Calu3 (cell line): Measurements from ENCODE around the gene RPRD1B. TPM values are rescaled to one million over a fixed set of nuclear protein-coding genes. Genes with fewer than 3 reads are reported as not detected.

Experiments used
- BruUV-seq: library from RNA; stranded (reverse); fragments of 400-500 nt; replicated peaks from 2 replicates; lab custom pipeline; 2021; lab: Mats Ljungman, UMichigan
- CTCF ChIA-PET: fragments of 300-600 bp; sonication (Branson Sonifier 250); formaldehyde crosslinking; loops from one replicate; lab custom pipeline; 2022; ENCODE audit warnings: antibody characterized with exemption; lab: Charles Lee
- DNase-seq: peaks from one replicate; pipeline ENCODE4 v3.0.0; 2022
- H3K27ac Mint-ChIP-seq: one replicate; pipeline ENCODE4 v1.8.0; 2022; ENCODE audit warnings: mixed read lengths; ENCODE audit not compliant: unreplicated experiment
- H3K27me3 Mint-ChIP-seq: one replicate; pipeline ENCODE4 v1.8.0; 2022; ENCODE audit warnings: mixed read lengths; ENCODE audit not compliant: unreplicated experiment
- H3K36me3 Mint-ChIP-seq: one replicate; pipeline ENCODE4 v1.8.0; 2022; ENCODE audit warnings: mild to moderate bottlenecking, moderate library complexity, mixed read lengths; ENCODE audit not compliant: insufficient read depth, unreplicated experiment
- H3K4me1 Mint-ChIP-seq: one replicate; pipeline ENCODE4 v1.8.0; 2022; ENCODE audit warnings: mild to moderate bottlenecking, low read depth, mixed read lengths; ENCODE audit not compliant: unreplicated experiment
- H3K4me3 Mint-ChIP-seq: one replicate; pipeline ENCODE4 v1.8.0; 2022; ENCODE audit warnings: mild to moderate bottlenecking, low read depth, moderate library complexity, mixed read lengths; ENCODE audit not compliant: unreplicated experiment
- H3K9me3 Mint-ChIP-seq: one replicate; pipeline ENCODE4 v1.8.0; 2022; ENCODE audit warnings: low read depth, mixed read lengths; ENCODE audit not compliant: unreplicated experiment
- CTCF ChIP-seq: fragments of 200-600 bp; IDR thresholded peaks from one replicate; pipeline ENCODE4 v1.8.0; 2022; ENCODE audit warnings: antibody characterized with exemption; ENCODE audit not compliant: unreplicated experiment
- intact Hi-C: fragments of 100-400 bp; cut with micrococcal nuclease; formaldehyde crosslinking; loops from one replicate; pipeline ENCODE4 v1.10.0; 2022; ENCODE audit not compliant: unreplicated experiment
- total RNA-seq: library from RNA; stranded (reverse); gene quantifications from 2 replicates; pipeline ENCODE4 v1.2.3, GENCODE V29; 2022

The RPRD1B gene
- total RNA-seq, 1 experiment from 2014 or later: 53.5 TPM

GRCh38 chr20:38011696-38012095 lies 21.9 kb upstream of the RPRD1B start:
- H3K9me3 Mint-ChIP-seq: peaks cover 4% of the 10 kb centered on the region
- H3K4me1 Mint-ChIP-seq: no peaks in the 10 kb centered on the region
- H3K27me3 Mint-ChIP-seq: no peaks in the 10 kb centered on the region
- CTCF ChIA-PET: no interaction called here
- no peak for TF ChIP-seq CTCF
- intact Hi-C loops: no loop called here
- H3K36me3 Mint-ChIP-seq: no peaks in the 10 kb centered on the region
- no peak overlapping the region for H3K4me3 Mint-ChIP-seq
- no peak for DNase-seq
- H3K27ac Mint-ChIP-seq: no peak overlapping the region
- no TSS peak for BruUV-seq

GRCh38 chr20:38012332-38012731 lies 21.2 kb upstream of the RPRD1B start:
- intact Hi-C loops: no loop called here
- no TSS peak for BruUV-seq
- Mint-ChIP-seq H3K27me3 (no peaks in the 10 kb centered on the region), H3K36me3 (peaks cover 3% of the 10 kb centered on the region), H3K4me1 (no peaks in the 10 kb centered on the region), H3K27ac (no peak overlapping the region), H3K4me3 (no peak overlapping the region), H3K9me3 (peaks cover 6% of the 10 kb centered on the region)
- CTCF ChIA-PET: no interaction called here
- TF ChIP-seq CTCF: no peak
- DNase-seq: no peak

GRCh38 chr20:38013887-38014286 lies 19.7 kb upstream of the RPRD1B start:
- no peak for TF ChIP-seq CTCF
- Mint-ChIP-seq H3K36me3 (peaks cover 7% of the 10 kb centered on the region), H3K27me3 (no peaks in the 10 kb centered on the region), H3K4me3 (no peak overlapping the region), H3K9me3 (peaks cover 8% of the 10 kb centered on the region), H3K27ac (no peak overlapping the region), H3K4me1 (no peaks in the 10 kb centered on the region)
- BruUV-seq: no TSS peak
- intact Hi-C loops: no loop called here
- CTCF ChIA-PET: no interaction called here
- no peak for DNase-seq

GRCh38 chr20:38017959-38018358 lies 15.6 kb upstream of the RPRD1B start:
- Mint-ChIP-seq H3K9me3 (peaks cover 10% of the 10 kb centered on the region), H3K4me1 (peaks cover 12% of the 10 kb centered on the region), H3K36me3 (peaks cover 7% of the 10 kb centered on the region), H3K27ac (no peak overlapping the region), H3K27me3 (no peaks in the 10 kb centered on the region), H3K4me3 (no peak overlapping the region)
- intact Hi-C loops: no loop called here
- no peak for DNase-seq
- CTCF ChIA-PET: no interaction called here
- no TSS peak for BruUV-seq
- no peak for TF ChIP-seq CTCF
